GF-D8 (cell line): Measurements from ENCODE around the gene FILIP1L.
"Not testable (repeated sequence)": the region's sequence is repeated elsewhere in the genome, so short reads cannot be mapped to it uniquely, and the experiment has no call there.

ENCODE experiments used
- DNase-seq: peaks from one replicate; lab custom pipeline; 2025; lab: John Stamatoyannopoulos, UW

Gene FILIP1L

GRCh38 chr3:99841949-99842348 is 272.4 kb downstream of the FILIP1L start:
- not testable (repeated sequence) for DNase-seq

- peak; percentile 14 for DNase-seq
Measured at GRCh38 chr3:99839613-99840012, 274.7 kb downstream of the FILIP1L start.

- DNase-seq = no peak
Measured at GRCh38 chr3:99838755-99839154, 275.5 kb downstream of the FILIP1L start.

DNA sequence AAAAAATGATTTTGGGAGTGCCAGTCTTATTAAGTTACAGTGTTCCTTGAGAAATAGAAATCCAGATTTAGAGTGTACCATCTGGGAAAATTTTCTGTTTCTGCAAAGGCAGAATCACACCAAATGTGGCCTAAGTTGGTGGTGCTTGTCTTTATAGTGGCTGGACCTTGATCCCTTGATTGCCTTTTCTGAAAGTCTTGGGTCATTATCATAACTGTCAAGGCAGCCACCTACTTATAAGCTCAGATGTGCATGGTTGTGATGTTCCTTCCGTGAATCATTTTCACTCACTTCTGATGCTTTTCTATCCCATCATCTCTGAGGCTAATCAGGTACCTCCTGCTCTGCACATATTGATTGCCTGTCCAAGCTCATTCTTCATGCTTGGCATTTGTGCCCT is 276.6 kb downstream of the FILIP1L start:
- DNase-seq = no peak

DNA sequence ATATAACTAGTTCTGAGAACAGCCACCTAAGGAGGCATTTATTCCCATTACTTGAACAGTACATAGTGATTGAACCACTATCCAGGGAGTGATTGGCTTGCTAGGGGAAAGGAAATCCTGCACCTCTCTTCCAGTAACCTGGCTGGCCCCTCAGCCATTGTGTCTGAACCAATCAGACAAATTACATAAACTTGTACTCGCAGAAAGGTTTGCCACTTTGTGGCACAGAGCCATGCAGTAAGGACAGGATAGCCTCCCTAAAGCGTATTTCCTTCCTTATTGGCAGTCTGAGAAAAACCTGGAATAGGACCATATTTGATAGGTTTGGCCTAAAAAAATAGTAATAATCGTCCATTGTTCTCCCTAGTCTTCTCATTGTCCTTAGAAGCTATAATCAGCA is 277.6 kb downstream of the FILIP1L start:
- no peak for DNase-seq

DNA sequence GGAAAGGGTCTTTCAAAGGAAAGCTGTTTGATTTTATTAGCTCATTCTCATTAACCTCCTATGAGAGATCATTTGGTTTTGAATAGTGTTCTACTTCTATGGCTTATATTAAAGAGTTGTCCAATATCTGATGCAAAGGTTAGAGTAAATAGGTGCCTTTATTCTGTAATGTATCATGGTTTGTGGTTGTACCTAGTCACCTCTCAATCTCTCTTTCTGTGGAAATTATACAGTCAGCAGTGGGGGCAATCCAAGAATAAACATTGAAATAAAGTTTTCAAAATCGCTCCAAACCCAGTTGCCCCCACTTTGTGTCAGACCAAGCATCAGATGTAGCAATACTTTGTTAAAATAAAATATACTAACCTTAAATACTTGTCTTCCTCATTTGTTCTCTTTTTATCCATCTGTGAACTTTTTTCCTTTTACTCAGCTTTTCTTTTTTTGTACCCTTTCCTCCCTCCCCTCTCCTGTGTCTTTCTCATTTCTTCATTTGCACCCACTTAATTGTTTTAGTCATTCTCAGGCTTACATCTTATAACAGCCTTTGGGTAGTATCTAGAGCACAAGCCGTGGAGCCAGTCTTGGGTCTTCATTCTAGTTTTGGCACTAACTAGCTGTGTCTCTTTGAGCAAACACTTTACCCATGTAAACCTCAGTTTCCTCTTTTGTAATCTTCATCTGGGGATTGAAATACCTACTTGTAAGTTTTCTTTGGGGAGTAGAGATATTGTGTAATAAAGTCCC is 279.9 kb downstream of the FILIP1L start:
- no peak for DNase-seq

DNA sequence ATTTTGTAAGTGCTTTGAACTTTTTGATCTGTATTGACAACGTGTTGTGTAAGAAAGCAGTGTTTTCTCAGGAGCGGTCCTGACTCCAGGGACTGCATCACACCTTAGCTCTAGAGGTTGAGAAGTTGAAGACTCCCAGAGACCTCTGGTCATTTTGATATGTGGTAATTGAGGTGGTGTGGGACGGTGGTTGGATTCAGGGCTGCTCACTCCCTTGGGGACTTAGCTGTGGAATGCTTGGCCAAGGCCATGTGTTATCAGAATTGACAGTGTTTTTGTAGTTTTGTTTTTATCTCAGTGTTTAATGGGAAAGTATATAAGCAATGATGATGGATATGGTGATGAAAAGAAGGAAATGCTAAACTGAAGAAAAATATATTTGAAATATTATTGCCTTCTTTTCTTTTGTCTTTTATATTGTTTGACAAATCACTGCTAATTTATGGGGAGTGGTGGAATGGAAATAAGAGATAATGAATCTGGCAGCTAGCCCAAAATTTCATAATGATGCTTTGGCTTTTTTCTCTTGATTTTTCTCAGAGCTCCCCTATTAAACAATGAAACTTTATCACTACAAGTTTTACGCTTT is 280.6 kb downstream of the FILIP1L start:
- DNase-seq = no peak

DNA sequence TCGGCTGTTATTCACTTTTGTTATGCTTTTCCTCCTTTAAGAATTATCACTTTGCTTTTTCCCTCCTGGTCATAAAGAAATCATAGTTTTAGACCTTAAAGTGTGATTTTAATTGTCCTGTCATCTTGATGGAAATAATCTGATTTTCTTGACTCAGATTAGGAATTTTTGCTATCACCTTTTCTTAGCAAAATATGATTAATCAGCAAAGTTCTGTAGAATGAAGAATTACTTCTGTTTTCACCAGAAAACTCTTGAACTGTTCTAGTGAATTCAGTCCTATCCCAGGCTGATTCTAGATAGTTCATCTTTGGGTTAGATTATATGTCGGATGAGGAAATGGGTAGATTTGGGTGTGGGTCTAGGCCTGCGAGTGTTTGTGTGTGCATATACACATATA is 284.5 kb downstream of the FILIP1L start:
- DNase-seq = no peak

- DNase-seq = no peak
Measured at GRCh38 chr3:99825004-99825640, 289.2 kb downstream of the FILIP1L start.

GRCh38 chr3:99823723-99824711 is 290.3 kb downstream of the FILIP1L start:
- DNase-seq = no peak

GRCh38 chr3:99818818-99819217 is 295.5 kb downstream of the FILIP1L start:
- no peak for DNase-seq

DNA sequence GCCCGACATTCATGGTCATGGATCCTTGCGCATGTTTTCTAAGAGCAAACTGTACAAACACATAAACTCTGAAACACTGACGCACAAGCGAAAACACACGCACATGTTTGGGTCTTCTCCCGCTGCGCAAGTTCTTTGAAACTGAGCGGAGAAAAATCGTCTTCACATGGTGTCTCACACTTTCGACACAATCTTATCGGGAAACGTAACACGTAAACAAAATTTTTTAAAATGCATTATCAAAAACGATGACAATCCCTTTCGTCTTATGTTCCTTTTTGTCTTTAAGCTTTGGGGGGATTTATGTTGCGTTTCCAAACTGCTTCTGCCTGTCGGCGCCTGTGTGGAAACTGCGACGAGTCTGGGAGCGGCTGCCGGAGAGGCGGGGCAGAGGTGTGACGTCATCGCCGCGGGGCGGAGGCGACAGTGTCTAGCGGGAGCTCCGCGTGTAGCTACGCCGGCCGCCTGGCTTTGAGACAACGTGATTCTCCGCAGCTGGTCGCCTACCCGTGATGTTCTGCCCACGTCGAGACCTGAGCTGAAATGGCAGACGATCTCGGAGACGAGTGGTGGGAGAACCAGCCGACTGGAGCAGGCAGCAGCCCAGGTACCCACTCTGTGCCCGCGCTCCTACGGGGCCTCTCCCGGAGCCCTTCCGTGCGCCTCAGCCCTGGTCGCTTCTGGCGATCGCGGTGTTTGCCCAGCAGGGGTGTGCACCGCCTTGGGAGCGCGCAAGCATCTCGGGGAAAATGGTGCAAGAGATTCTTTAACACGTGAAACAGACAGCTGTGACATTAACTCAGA is 296.7 kb downstream of the FILIP1L start, which contains the start of gene CMSS1:
Gene CMSS1 (plus strand): TSS at position 426 of the 804 bp plus-strand sequence.
- peak; percentile 77 for DNase-seq

DNA sequence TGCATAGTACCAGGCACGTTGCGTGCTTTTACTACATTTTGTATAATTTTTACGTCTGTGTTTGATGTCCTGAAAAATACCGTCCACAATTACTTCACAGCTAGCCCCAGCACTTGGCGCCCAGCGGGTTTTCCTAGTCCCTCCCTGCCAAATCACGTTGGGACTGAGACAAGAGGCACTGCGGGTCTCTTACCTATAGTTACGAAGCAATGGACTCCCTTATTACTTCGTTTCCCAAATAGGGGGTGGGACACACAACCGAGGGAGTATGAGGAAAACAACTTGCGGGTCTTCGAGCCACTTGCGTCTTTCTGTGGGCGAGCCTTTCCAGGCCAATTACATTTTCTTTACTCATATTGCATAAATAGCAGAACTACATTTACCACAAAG is 297.3 kb downstream of the FILIP1L start:
- no peak for DNase-seq

GRCh38 chr3:99810403-99810802 is 303.9 kb downstream of the FILIP1L start:
- DNase-seq = no peak

DNA sequence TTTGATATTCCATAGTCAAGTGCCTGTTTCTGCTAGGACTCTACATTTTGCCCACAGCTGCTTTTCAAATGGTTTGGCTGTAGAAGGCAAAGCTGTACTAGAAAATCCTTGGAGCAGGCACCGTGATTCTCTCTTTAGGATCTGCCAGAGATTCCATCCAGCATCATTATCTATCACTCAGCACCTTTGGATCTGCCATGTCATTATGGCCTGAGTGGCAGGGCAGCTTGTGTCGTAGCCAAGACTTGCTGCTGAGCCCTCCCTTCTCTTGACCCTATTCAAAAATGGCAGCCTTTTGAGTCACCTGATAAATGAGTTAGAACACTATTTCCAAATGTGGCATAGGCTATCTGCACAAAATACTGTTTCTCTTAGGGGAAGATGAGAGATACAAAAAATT is 304.7 kb downstream of the FILIP1L start:
- no peak for DNase-seq

DNA sequence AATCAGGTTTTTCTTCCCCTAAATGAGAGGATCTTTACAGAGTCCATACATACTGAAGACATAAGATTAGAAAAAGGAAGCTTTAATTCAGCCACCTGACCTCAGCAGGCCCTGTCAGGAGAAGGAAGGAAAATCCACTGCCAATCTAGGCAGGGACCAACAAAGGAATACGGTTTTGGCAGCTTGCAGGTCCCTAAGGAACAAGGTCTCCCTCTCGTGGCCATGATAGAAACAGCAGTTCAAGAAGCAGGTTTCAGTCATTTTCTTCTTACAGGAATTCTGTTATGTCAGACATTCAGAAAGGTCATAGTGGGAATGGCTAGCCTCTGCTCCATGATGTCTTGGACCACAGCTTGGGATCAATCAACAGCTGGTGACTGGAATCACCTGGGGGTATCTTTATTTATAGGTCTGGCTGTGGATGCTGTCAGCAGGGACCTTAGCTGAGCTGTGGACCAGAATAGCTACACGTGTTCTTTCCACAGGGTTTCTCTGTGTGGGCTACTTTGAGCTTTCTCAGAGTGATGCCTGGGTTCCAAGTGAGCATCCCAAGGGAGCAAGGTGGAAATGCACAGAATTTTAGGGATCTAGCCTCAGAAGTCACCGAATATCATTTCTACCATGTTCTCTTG is 306.0 kb downstream of the FILIP1L start:
- peak; percentile 4 for DNase-seq

- no peak for DNase-seq
Measured at GRCh38 chr3:99805160-99805559, 309.1 kb downstream of the FILIP1L start.

DNA sequence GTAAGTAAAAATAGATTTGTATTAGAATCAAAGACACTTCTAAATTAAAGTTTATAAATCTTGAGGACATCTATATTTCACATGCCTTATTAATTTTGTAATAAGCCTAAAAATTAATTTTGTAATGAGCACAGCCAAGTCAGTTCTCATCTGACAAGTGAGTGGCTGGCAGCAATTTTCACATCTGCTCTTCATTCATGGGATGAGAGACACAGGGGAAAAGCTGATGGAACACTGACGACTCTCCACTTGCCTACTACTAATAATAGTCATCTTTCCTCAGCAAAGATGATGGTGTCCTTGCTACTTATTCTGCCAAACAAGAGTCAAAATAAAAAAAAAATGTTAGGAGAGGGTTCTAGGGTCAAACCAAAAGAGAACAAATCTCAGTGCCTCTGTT is 311.0 kb downstream of the FILIP1L start:
- no peak for DNase-seq

DNA sequence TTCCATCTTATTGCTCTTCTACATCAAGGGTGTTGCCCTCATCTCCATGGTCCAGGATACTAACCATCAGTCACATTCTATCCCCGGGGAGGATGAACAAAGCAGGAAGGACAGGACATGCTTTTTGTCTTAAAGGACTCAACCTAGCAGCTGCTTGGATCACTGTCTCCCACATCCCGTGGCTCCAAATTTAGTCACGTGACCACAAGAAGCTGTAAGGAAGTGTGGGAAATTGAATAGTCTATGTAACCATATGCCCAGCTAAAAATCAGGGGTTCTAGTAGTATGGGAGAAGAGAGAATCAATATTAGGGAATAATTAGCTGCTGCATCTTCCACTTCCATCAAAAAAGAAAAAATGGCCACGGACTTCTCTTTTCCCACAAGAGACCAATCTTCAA is 314.9 kb downstream of the FILIP1L start:
- no peak for DNase-seq

GRCh38 chr3:99795573-99795972 is 318.7 kb downstream of the FILIP1L start:
- no peak for DNase-seq

- DNase-seq = no peak
Measured at GRCh38 chr3:99794485-99794884, 319.8 kb downstream of the FILIP1L start.
